Esophagus muscularis mucosa (tissue), 3 donors: ENCODE data around the gene PHC2.

Experiments used
- CTCF ChIP-seq, 3 experiments: fragments of 200-600 bp in 2 of 3; fragments of 450-650 bp in 1 of 3; sonication (generic) in 2 of 3; IDR thresholded peaks; one replicate each; pipeline ENCODE4 v1.5.1; 2017 to 2019; ENCODE audit warnings: antibody characterized with exemption in 3 of 3, mild to moderate bottlenecking in 2 of 3, moderate library complexity in 1 of 3
- POLR2AphosphoS5 ChIP-seq, 2 donors: sonication (generic); formaldehyde crosslinking; IDR thresholded peaks; one replicate each; pipeline ENCODE4 v1.6.1; 2017; ENCODE audit warnings: antibody characterized with exemption in 2 of 2

DNA sequence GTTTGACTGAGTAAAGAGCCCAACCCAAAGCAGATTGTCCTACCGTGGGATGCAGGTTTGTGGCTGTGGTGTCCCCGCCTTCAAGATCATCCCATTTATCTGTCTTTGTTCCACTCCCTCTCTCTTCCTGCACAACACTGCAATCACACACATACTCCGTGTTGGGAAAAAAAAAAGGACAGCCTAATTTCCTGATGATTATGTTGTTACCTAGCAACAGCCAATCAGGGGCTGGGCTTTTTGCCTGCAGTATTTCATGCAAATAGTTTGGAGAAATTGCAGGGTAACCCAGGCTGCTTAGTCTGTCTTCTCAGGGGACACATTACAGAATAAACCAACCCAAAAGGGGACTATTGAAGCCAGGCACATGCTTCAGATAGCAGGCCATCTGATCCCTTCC lies 38.3 kb downstream of the PHC2 start:
- TF ChIP-seq CTCF (IDR thresholded peaks at IDR 0.05) (no peak), POLR2AphosphoS5 (IDR thresholded peaks at IDR 0.05) (no peak)
